Fibroblast of mammary gland (primary cell): Measurements from ENCODE around the gene ANKRD52.
"Not testable (repeated sequence)": the region's sequence is repeated elsewhere in the genome, so short reads cannot be mapped to it uniquely, and the experiment has no call there.

ENCODE experiments used
- DNase-seq: peaks from one replicate; pipeline ENCODE4 v3.0.0-alpha.2; 2010; ENCODE audit warnings: low read depth
- H3K4me3 ChIP-seq: 2 replicates; pipeline ENCODE4 v1.5.1; 2011; ENCODE audit warnings: low read depth, mild to moderate bottlenecking, low read length, moderate library complexity; ENCODE audit not compliant: control insufficient read depth
- CTCF ChIP-seq: conservative IDR thresholded peaks from 2 replicates; pipeline ENCODE4 v1.5.1; 2011; ENCODE audit warnings: low read depth, low read length, inconsistent platforms; ENCODE audit not compliant: control insufficient read depth, insufficient read depth

The ANKRD52 gene

GRCh38 chr12:56202366-56202765, 55.8 kb downstream of the ANKRD52 start:
- TF ChIP-seq CTCF = no peak
- H3K4me3 ChIP-seq = no peak overlapping the region
- DNase-seq = no peak

GRCh38 chr12:56198836-56199235, 59.3 kb downstream of the ANKRD52 start:
- H3K4me3 ChIP-seq = no peak overlapping the region
- no peak for TF ChIP-seq CTCF
- DNase-seq = no peak

- TF ChIP-seq CTCF = no peak
- H3K4me3 ChIP-seq = no peak overlapping the region
Measured at GRCh38 chr12:56197921-56198635, 60.1 kb downstream of the ANKRD52 start.

GRCh38 chr12:56196818-56197550, 61.2 kb downstream of the ANKRD52 start:
- H3K4me3 ChIP-seq = not testable (repeated sequence)
- peak; percentile 89 for DNase-seq

More at GRCh38 chr12:56197921-56198635, 60.1 kb downstream of the ANKRD52 start:
- DNase-seq = no peak

- peak; percentile 88 for DNase-seq
- no peak overlapping the region for H3K4me3 ChIP-seq
- peak; percentile 87 for TF ChIP-seq CTCF
Measured at GRCh38 chr12:56193025-56193578, 65.1 kb downstream of the ANKRD52 start.

- no peak for DNase-seq
- no peak overlapping the region for H3K4me3 ChIP-seq
- TF ChIP-seq CTCF = no peak
Measured at GRCh38 chr12:56192582-56192981, 65.6 kb downstream of the ANKRD52 start.

GRCh38 chr12:56190695-56191155, 67.5 kb downstream of the ANKRD52 start:
- no peak for TF ChIP-seq CTCF
- peak; percentile 36 for DNase-seq
- peak overlapping the region; percentile 98 for H3K4me3 ChIP-seq
